Endothelial cell (in vitro differentiated cells): ENCODE data around the gene UPP1. TPM values are rescaled to one million over a fixed set of nuclear protein-coding genes. Genes with fewer than 3 reads are reported as not detected.
"Not testable (repeated sequence)": the region's sequence is repeated elsewhere in the genome, so short reads cannot be mapped to it uniquely, and the experiment has no call there.

Experiments used
- DNase-seq: peaks from one replicate; pipeline ENCODE4 v3.0.0; 2021; ENCODE audit warnings: low spot score
- H3K27ac Mint-ChIP-seq: one replicate; pipeline ENCODE4 v1.8.0; 2021; ENCODE audit warnings: mixed read lengths, inconsistent platforms; ENCODE audit not compliant: unreplicated experiment
- H3K27me3 Mint-ChIP-seq: one replicate; pipeline ENCODE4 v1.8.0; 2021; ENCODE audit warnings: mild to moderate bottlenecking, moderate library complexity, mixed read lengths, inconsistent platforms; ENCODE audit not compliant: unreplicated experiment
- H3K36me3 Mint-ChIP-seq: one replicate; pipeline ENCODE4 v1.8.0; 2021; ENCODE audit warnings: mild to moderate bottlenecking, low read depth, mixed read lengths, inconsistent platforms; ENCODE audit not compliant: unreplicated experiment
- H3K4me1 Mint-ChIP-seq: one replicate; pipeline ENCODE4 v1.8.0; 2021; ENCODE audit warnings: mild to moderate bottlenecking, mixed read lengths, inconsistent platforms; ENCODE audit not compliant: unreplicated experiment
- H3K4me3 Mint-ChIP-seq: one replicate; pipeline ENCODE4 v1.8.0; 2021; ENCODE audit warnings: mild to moderate bottlenecking, mixed read lengths, inconsistent platforms; ENCODE audit not compliant: unreplicated experiment
- H3K9me3 Mint-ChIP-seq: one replicate; pipeline ENCODE4 v1.8.0; 2021; ENCODE audit warnings: mixed read lengths, inconsistent platforms; ENCODE audit not compliant: unreplicated experiment
- total RNA-seq: library from RNA; stranded (reverse); fragmentation: NEBNext Ultra II Directional; extraction: Animal tissue kit (Norgen Biotek cat#: 25700); gene quantifications from one replicate; pipeline ENCODE4 v1.2.1, GENCODE V29; 2021; ENCODE audit not compliant: unreplicated experiment
- TF ChIP-seq, protein P1 (sequence below): fragments of 200-600 bp; sonication (generic); IDR thresholded peaks from one replicate; pipeline ENCODE4 v1.5.0; 2021; ENCODE audit warnings: antibody characterized with exemption; ENCODE audit not compliant: unreplicated experiment

Gene UPP1
- total RNA-seq, 1 donor from 2014 or later, result 77.4 TPM

GRCh38 chr7:48067475-48067874 lies 21.6 kb upstream of the UPP1 start:
- H3K9me3 Mint-ChIP-seq, result no peaks in the 10 kb centered on the region
- no peak for DNase-seq
- no peaks in the 10 kb centered on the region for H3K36me3 Mint-ChIP-seq
- TF ChIP-seq, protein P1, sequence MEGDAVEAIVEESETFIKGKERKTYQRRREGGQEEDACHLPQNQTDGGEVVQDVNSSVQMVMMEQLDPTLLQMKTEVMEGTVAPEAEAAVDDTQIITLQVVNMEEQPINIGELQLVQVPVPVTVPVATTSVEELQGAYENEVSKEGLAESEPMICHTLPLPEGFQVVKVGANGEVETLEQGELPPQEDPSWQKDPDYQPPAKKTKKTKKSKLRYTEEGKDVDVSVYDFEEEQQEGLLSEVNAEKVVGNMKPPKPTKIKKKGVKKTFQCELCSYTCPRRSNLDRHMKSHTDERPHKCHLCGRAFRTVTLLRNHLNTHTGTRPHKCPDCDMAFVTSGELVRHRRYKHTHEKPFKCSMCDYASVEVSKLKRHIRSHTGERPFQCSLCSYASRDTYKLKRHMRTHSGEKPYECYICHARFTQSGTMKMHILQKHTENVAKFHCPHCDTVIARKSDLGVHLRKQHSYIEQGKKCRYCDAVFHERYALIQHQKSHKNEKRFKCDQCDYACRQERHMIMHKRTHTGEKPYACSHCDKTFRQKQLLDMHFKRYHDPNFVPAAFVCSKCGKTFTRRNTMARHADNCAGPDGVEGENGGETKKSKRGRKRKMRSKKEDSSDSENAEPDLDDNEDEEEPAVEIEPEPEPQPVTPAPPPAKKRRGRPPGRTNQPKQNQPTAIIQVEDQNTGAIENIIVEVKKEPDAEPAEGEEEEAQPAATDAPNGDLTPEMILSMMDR, result no peak
- no peak overlapping the region for H3K27ac Mint-ChIP-seq
- H3K4me1 Mint-ChIP-seq, result no peaks in the 10 kb centered on the region
- H3K4me3 Mint-ChIP-seq, result no peak overlapping the region
- H3K27me3 Mint-ChIP-seq, result no peaks in the 10 kb centered on the region

GRCh38 chr7:48074204-48074654 lies 14.8 kb upstream of the UPP1 start:
- Mint-ChIP-seq H3K9me3 (no peaks in the 10 kb centered on the region), H3K27ac (no peak overlapping the region), H3K27me3 (peaks cover 8% of the 10 kb centered on the region), H3K36me3 (no peaks in the 10 kb centered on the region), H3K4me1 (peaks cover 34% of the 10 kb centered on the region), H3K4me3 (no peak overlapping the region)
- TF ChIP-seq, protein P1, result no peak
- DNase-seq, result no peak

DNA sequence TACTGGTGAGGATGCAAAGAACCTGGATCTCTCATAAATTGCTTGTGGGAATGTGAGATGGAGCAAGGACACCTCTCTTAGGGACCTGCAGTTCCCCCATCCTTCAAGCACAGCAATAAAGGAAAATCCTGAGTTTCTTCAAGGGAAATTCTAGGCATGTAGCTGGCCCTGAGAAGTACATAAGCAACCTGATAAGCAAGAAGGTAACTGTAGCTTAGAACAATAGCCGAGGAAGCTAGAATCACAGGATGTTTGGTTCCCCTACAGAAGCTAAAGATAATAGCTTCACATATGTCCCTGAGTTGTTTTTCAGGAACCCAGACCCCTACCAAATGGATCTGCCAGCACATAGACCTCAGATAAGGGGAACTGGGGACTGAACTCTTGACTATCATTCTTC lies 11.6 kb upstream of the UPP1 start:
- TF ChIP-seq, protein P1, result no peak
- Mint-ChIP-seq H3K36me3 (no peaks in the 10 kb centered on the region), H3K4me1 (peaks cover 48% of the 10 kb centered on the region), H3K4me3 (no peak overlapping the region), H3K27me3 (peaks cover 8% of the 10 kb centered on the region), H3K27ac (peak overlapping the region; percentile 94), H3K9me3 (no peaks in the 10 kb centered on the region)
- DNase-seq, result no peak

- Mint-ChIP-seq H3K27ac (peak overlapping the region; percentile 94), H3K4me3 (no peak overlapping the region), H3K9me3 (no peaks in the 10 kb centered on the region), H3K36me3 (no peaks in the 10 kb centered on the region), H3K4me1 (peaks cover 50% of the 10 kb centered on the region), H3K27me3 (peaks cover 8% of the 10 kb centered on the region)
- DNase-seq, result no peak
- TF ChIP-seq, protein P1, result no peak
Measured at GRCh38 chr7:48078470-48078869, 10.6 kb upstream of the UPP1 start.

- peaks cover 53% of the 10 kb centered on the region for H3K4me1 Mint-ChIP-seq
- not testable (repeated sequence) for H3K36me3 Mint-ChIP-seq, H3K9me3 Mint-ChIP-seq, H3K4me3 Mint-ChIP-seq, DNase-seq, H3K27ac Mint-ChIP-seq, H3K27me3 Mint-ChIP-seq
Measured at GRCh38 chr7:48082378-48082777, 6.7 kb upstream of the UPP1 start.
